Uterus (tissue), 2 donors: Measurements from ENCODE around the gene CAPN11.

Source experiments
- CTCF ChIP-seq, 4 experiments: fragments of 200-600 bp in 2 of 4; fragments of 450-650 bp in 2 of 4; sonication (generic) in 2 of 4; IDR thresholded peaks; one replicate each; pipeline ENCODE4 v1.5.1; 2016 to 2019; ENCODE audit warnings: antibody characterized with exemption in 4 of 4, mild to moderate bottlenecking in 2 of 4, moderate library complexity in 1 of 4
- POLR2A ChIP-seq, 2 donors: fragments of 450-650 bp; IDR thresholded peaks; one replicate each; pipeline ENCODE4 v1.6.1; 2016; ENCODE audit warnings: antibody characterized with exemption in 2 of 2, mild to moderate bottlenecking in 1 of 2, moderate library complexity in 1 of 2

- TF ChIP-seq CTCF (IDR thresholded peaks at IDR 0.05), result no peak
- no peak for TF ChIP-seq POLR2A (IDR thresholded peaks at IDR 0.05)
These were observed 10.5 kb downstream of the CAPN11 start for GRCh38 chr6:44169154-44169553.
